Measurements from ENCODE around the gene SCGB1D1. TPM values are rescaled to one million over a fixed set of nuclear protein-coding genes. Genes with fewer than 3 reads are reported as not detected.

Gene SCGB1D1
- total and polyA plus RNA-seq, 2 of the 8 experiments (the other 6 are each of a cell fraction or from before 2014, with no cell fraction given) = not detected

- Histone ChIP-seq H3K4ac (replicated peaks; ENCODE audit: insufficient read length, low read depth, low read length) (no peak overlapping the region), H3K79me2 (ENCODE audit: control insufficient read depth in 1 of 2, insufficient read depth in 2 of 2, low read length in 2 of 2) (no peaks in the 10 kb centered on the region), H3K23me2 (ENCODE audit: low read depth, low read length) (no peaks in the 10 kb centered on the region), H2BK20ac (ENCODE audit: low read length) (no peak overlapping the region), H3K9ac (replicated peaks in 1 of 4; ENCODE audit: extremely low read depth in 1 of 4, low read depth in 3 of 4, low read length in 3 of 4) (no peak overlapping the region), H3K4me2 (ENCODE audit: insufficient read depth in 1 of 2, low read depth in 2 of 2, low read length in 2 of 2) (no peak overlapping the region), H3K56ac (replicated peaks; ENCODE audit: insufficient read length, low read depth, low read length) (no peak overlapping the region), H3K14ac (ENCODE audit: insufficient read length) (no peak overlapping the region), H2BK120ac (replicated peaks; ENCODE audit: low read depth, low read length) (no peak overlapping the region), H3K4me3 (ENCODE audit: extremely low read depth in 1 of 4, insufficient read depth in 2 of 4, low read depth in 3 of 4, low read length in 4 of 4) (no peak overlapping the region), H3K79me1 (ENCODE audit: low read depth, low read length) (no peaks in the 10 kb centered on the region; the same call in 1 of the 2 replicates), H4K20me1 (replicated peaks in 1 of 2; ENCODE audit: control insufficient read depth in 1 of 2, insufficient read depth in 2 of 2, low read length in 2 of 2) (peaks cover 0 to 20% of the 10 kb centered on the region in 2 experiments), H4K91ac (replicated peaks; ENCODE audit: insufficient read length, low read length) (no peak overlapping the region), H2BK12ac (ENCODE audit: low read depth, low read length) (no peak overlapping the region), H2AK5ac (ENCODE audit: low read depth, low read length) (no peak overlapping the region), H3K27ac (ENCODE audit: low read depth, low read length) (no peak overlapping the region), H3K36me3 (ENCODE audit: control insufficient read depth in 2 of 4, insufficient read depth in 4 of 4, low read length in 3 of 4) (peaks cover 29 to 84% (median 63%) of the 10 kb centered on the region in 4 experiments), H3K23ac (ENCODE audit: insufficient read length) (no peak overlapping the region), H2BK5ac (ENCODE audit: low read depth, low read length) (no peak overlapping the region), H4K8ac (ENCODE audit: extremely low read depth, insufficient read depth, low read length) (no peak overlapping the region), H2AFZ (ENCODE audit: low read length) (no peak overlapping the region), H3K27me3 (replicated peaks in 1 of 4; ENCODE audit: control insufficient read depth in 3 of 4, extremely low read depth in 1 of 4, insufficient read depth in 3 of 4, low read length in 3 of 4) (no peaks in the 10 kb centered on the region), H4K5ac (ENCODE audit: insufficient read length, low read depth, low read length) (no peak overlapping the region), H3K9me3 (ENCODE audit: insufficient read depth in 2 of 2, low read depth in 1 of 2, low read length in 1 of 2) (no peaks in the 10 kb centered on the region), H2BK15ac (ENCODE audit: low read length) (no peak overlapping the region), H3K18ac (ENCODE audit: extremely low read depth, low read length) (no peak overlapping the region), H3K4me1 (replicated peaks in 1 of 4; ENCODE audit: control insufficient read depth in 3 of 4, insufficient read depth in 4 of 4, low read length in 3 of 4) (no peaks in the 10 kb centered on the region)
- DNase-seq (ENCODE audit: low read depth in 1 of 2, low spot score in 2 of 2) = no peak
- FAIRE-seq = no peak
- 87% methylated on average over 8 of the region's 10 CpGs; no CpG with 5 or more reads in 1 of the 2 experiments for WGBS, 2 experiments (ENCODE audit: extremely low coverage in 1 of 2, insufficient coverage in 1 of 2, insufficient read length in 1 of 2, insufficient replicate concordance in 2 of 2, low coverage in 1 of 2, low lambda C conversion rate in 2 of 2, missing lambda C conversion rate in 1 of 2)
- ChIA-PET POLR2A (ENCODE audit: partially characterized antibody) (interaction anchor here (1.3 kb wide), 1 partner anchor 334 kb away, joined by 4 read pairs; no protein-coding TSS in a partner anchor), CTCF (ENCODE audit: partially characterized antibody) (interaction anchor here (0.8 to 2.2 kb wide), 7 partner anchors 14 to 251 kb away, joined by 3 to 7 read pairs (median 4); no protein-coding TSS in a partner anchor)
- no peak for TF ChIP-seq GTF2F1 (IDR thresholded peaks at IDR 0.05; ENCODE audit: borderline replicate concordance, low read depth, low read length)
- no peak for TF ChIP-seq POLR2A (IDR thresholded peaks at IDR 0.05; ENCODE audit: control extremely low read depth in 1 of 2, low read depth in 2 of 2, low read length in 2 of 2)
- TF ChIP-seq BCL11A (IDR thresholded peaks at IDR 0.05; ENCODE audit: low read depth in 2 of 2, low read length in 2 of 2) = no peak
Observed at GRCh38 chr11:62148271-62148980, 41.6 kb upstream of the SCGB1D1 start.

Measured in H1 (cell line).